GM12801 (cell line): ENCODE data around the gene OR13C9.

ENCODE experiments used
- CTCF ChIP-seq: IDR thresholded peaks from one replicate; pipeline ENCODE4 v1.5.1; 2011; ENCODE audit warnings: control low read depth; ENCODE audit not compliant: insufficient read length; ENCODE audit errors: extremely low read depth

Gene OR13C9

DNA sequence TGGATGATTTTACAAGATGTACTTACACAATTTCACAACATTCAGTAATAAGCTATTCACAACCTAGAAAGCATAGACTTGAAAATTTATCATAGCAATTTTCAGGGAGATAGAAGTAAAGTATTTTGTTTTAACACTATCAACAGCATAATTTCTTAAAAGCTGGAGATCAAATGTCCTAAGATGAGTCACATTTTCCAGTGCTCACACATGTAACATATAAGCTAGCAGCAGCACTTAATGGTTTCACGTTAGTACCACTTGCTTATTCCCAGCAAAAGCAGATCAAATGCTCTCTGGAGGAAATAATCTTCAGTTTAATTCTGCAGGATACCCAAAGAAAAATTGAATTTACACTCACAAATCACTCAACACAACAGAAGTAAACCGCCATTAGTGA is 42.5 kb downstream of the OR13C9 start:
- no peak for TF ChIP-seq CTCF

DNA sequence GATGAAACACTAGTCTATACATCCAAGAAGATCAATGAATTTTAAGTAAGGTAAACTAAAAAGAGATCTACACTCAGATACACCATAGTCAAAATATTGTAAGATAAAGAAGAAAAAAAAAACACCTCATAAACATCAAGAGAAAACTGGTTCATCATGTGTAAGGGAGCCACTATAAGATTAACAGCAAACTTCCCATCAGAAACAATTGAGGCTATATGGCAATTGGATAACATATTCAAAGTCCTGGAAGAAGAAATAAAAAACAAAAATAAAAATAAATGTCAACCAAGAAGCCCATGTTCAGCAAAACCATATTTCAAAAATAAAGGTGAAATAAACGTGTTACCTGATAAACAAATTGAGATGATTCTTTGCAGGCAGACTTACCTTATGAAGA is 45.4 kb downstream of the OR13C9 start:
- no peak for TF ChIP-seq CTCF

GRCh38 chr9:104568868-104569267 is 49.1 kb downstream of the OR13C9 start, which contains the start of gene OR13C8:
TSS of gene OR13C8 (plus strand) at chr9:104569168. CDS start at chr9:104569168, 0 bp downstream.
- no peak for TF ChIP-seq CTCF
